ENCODE data around the gene OR10G7. TPM values are rescaled to one million over a fixed set of nuclear protein-coding genes. Genes with fewer than 3 reads are reported as not detected.

OR10G7 gene
- total and polyA plus RNA-seq, 2 donors (not counting 3 experiments of a cell fraction or from before 2014, with no cell fraction given) = not detected

DNA sequence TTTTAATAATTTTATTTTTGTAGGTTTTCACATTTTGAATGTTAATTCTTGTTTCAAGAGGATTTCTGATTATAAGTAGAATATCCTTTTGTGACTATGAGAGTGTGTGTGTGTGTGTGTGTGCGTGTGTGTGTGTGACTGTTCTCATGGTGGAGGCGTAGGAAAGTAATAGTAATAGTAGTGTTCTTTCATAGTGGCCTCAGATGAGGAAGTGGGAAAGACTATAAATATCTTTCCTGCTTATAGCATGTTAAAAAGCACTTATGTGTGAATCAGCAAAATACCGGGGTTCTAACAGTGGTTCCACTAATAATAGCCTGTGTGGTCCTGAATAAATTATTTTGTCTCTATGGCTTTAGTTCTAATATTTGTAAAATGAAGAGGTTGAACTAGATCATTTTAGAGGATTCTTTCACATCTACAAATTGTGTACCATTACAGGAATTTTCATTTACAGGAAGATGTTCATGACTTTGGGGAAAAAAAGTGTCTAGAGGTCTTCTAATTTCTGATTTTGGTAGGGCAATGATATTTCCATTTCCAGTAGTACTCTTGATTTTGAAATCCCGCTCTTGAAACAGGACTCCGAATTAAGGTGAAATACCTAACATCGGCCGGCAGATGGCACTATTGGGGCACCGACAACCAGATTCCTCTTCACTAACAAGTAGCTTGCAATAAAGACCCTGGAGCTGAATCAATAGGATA lies 29.9 kb upstream of the OR10G7 start:
- Histone ChIP-seq H3K9me1 (replicated peaks; ENCODE audit: control insufficient read depth, extremely low read depth, insufficient read depth, low read length) (no peaks in the 10 kb centered on the region), H3K79me2 (ENCODE audit: control insufficient read depth, insufficient read depth, low read length) (no peaks in the 10 kb centered on the region), H3K27ac (ENCODE audit: insufficient read depth, low read depth, low read length) (no peak overlapping the region), H4K20me1 (replicated peaks; ENCODE audit: control insufficient read depth, extremely low read depth, insufficient read depth, low read length) (no peaks in the 10 kb centered on the region), H3K36me3 (ENCODE audit: control insufficient read depth in 2 of 2, extremely low read depth in 1 of 2, insufficient read depth in 2 of 2, low read length in 2 of 2) (no peaks in the 10 kb centered on the region), H3K4me2 (ENCODE audit: insufficient read depth, low read length) (no peak overlapping the region), H2AFZ (ENCODE audit: low read depth, low read length) (no peak overlapping the region), H3K4me3 (replicated peaks in 1 of 3; ENCODE audit: insufficient read depth in 1 of 3, low read depth in 1 of 3, low read length in 3 of 3) (no peak overlapping the region), H3K27me3 (ENCODE audit: control insufficient read depth in 2 of 2, insufficient read depth in 2 of 2, low read length in 2 of 2) (peaks cover 15 to 33% of the 10 kb centered on the region in 2 experiments), H3K9ac (replicated peaks; ENCODE audit: extremely low read depth, insufficient read depth, low read length) (no peak overlapping the region), H3K9me3 (replicated peaks; ENCODE audit: control insufficient read depth, insufficient read depth, low read length) (no peaks in the 10 kb centered on the region), H3K4me1 (ENCODE audit: control insufficient read depth, extremely low read depth, insufficient read depth, low read length) (peaks cover 4% of the 10 kb centered on the region)
- TF ChIP-seq EZH2 (IDR thresholded peaks at IDR 0.05; ENCODE audit: borderline replicate concordance, low read depth, low read length, severe bottlenecking) (no peak), MAX (IDR thresholded peaks at IDR 0.05; ENCODE audit: insufficient read depth, insufficient read length) (no peak), MYC (IDR thresholded peaks at IDR 0.05; ENCODE audit: low read depth, low read length) (no peak)
- TF ChIP-seq, protein P1, sequence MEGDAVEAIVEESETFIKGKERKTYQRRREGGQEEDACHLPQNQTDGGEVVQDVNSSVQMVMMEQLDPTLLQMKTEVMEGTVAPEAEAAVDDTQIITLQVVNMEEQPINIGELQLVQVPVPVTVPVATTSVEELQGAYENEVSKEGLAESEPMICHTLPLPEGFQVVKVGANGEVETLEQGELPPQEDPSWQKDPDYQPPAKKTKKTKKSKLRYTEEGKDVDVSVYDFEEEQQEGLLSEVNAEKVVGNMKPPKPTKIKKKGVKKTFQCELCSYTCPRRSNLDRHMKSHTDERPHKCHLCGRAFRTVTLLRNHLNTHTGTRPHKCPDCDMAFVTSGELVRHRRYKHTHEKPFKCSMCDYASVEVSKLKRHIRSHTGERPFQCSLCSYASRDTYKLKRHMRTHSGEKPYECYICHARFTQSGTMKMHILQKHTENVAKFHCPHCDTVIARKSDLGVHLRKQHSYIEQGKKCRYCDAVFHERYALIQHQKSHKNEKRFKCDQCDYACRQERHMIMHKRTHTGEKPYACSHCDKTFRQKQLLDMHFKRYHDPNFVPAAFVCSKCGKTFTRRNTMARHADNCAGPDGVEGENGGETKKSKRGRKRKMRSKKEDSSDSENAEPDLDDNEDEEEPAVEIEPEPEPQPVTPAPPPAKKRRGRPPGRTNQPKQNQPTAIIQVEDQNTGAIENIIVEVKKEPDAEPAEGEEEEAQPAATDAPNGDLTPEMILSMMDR (IDR thresholded peaks at IDR 0.05; ENCODE audit: extremely low read depth in 1 of 2, insufficient read depth in 1 of 2, low read depth in 1 of 2, low read length in 2 of 2) = peak; percentile 56 to 57
- BruUV-seq (replicated peaks) = no TSS peak
- POLR2A ChIA-PET = no interaction called here
- peak; percentile 88 for DNase-seq (ENCODE audit: low read depth, low spot score)
- dilution Hi-C loops (cut with MboI; ENCODE audit: extremely low pct_ligation_motif_present, low sequenced_read_pairs) (no loop called here), intact Hi-C loops (cut with micrococcal nuclease) (loop anchor here (1.0 to 5.0 kb wide), 5 partner anchors 44 to 516 kb away; partner anchors contain the start of gene VWA5A)
- peak; percentile 95 for FAIRE-seq
- CTCF ChIA-PET = interaction anchor here (0.6 to 5.1 kb wide), 74 partner anchors 8 to 1446 kb away, joined by 3 to 363 read pairs (median 5); partner anchors contain the start of genes OR10G7, TBRG1, VWA5A and ZNF202

All from endothelial cell of umbilical vein (primary cell).